Prostate gland (tissue), 2 donors: ENCODE data around the gene TMEM132A.

Experiments
- CTCF ChIP-seq, 4 experiments: fragments of 200-600 bp in 2 of 4; fragments of 450-650 bp in 2 of 4; sonication (generic) in 2 of 4; IDR thresholded peaks; 1 replicate in 3 of 4; 2 replicates in 1 of 4; pipeline ENCODE4 v1.5.1; 2016 to 2019; ENCODE audit warnings: antibody characterized with exemption in 4 of 4, mild to moderate bottlenecking in 2 of 4, moderate library complexity in 2 of 4
- POLR2A ChIP-seq: fragments of 450-650 bp; IDR thresholded peaks from one replicate; pipeline ENCODE4 v1.6.1; 2016; ENCODE audit warnings: antibody characterized with exemption, mild to moderate bottlenecking
- POLR2AphosphoS5 ChIP-seq: sonication (generic); formaldehyde crosslinking; IDR thresholded peaks from one replicate; pipeline ENCODE4 v1.6.1; 2017; ENCODE audit warnings: antibody characterized with exemption

GRCh38 chr11:60923800-60924109 is 505 bp upstream of the TMEM132A start:
- no peak for TF ChIP-seq CTCF (IDR thresholded peaks at IDR 0.05)
- no peak for TF ChIP-seq POLR2A
- TF ChIP-seq POLR2AphosphoS5 = no peak
